Mucosa of gallbladder (tissue), 1 donor: ENCODE results near the gene LDLRAD4. TPM values are rescaled to one million over a fixed set of nuclear protein-coding genes. Genes with fewer than 3 reads are reported as not detected.
A peak's percentile ranks its signal among the peaks of the same experiment; 100 is the strongest.

ENCODE experiments used
- DNase-seq: peaks from one replicate; pipeline ENCODE4 v3.0.0-alpha.2; 2020; ENCODE audit warnings: low spot score
- total RNA-seq: library from RNA; stranded (reverse); gene quantifications from one replicate; pipeline ENCODE4 v1.2.1, GENCODE V29; 2021
- donor health status: DM: no; HTN: no; CAD: no.

The LDLRAD4 gene
- total RNA-seq, 1 donor from 2014 or later: 51.0 TPM

DNA sequence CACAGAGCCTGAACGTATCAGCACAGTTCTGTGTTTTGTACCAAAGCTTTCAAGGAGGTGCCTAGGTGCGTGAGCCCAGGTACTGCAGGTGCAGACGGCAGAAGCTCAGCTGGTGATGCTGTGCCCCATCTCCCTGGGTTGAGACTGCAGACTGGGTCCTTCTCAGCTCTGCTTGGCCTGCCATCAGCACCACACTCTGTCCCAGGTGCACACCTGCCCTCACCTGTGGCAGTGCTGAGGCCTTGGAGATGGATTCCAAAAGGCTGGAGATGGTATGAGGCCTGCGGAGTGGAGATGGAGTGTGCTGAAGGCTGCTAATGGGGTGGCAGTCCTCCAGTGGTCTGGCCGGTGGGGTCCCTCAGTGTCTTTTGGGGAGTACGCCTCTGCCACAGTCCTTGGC is 9.3 kb downstream of the LDLRAD4 start:
- no peak for DNase-seq

DNA sequence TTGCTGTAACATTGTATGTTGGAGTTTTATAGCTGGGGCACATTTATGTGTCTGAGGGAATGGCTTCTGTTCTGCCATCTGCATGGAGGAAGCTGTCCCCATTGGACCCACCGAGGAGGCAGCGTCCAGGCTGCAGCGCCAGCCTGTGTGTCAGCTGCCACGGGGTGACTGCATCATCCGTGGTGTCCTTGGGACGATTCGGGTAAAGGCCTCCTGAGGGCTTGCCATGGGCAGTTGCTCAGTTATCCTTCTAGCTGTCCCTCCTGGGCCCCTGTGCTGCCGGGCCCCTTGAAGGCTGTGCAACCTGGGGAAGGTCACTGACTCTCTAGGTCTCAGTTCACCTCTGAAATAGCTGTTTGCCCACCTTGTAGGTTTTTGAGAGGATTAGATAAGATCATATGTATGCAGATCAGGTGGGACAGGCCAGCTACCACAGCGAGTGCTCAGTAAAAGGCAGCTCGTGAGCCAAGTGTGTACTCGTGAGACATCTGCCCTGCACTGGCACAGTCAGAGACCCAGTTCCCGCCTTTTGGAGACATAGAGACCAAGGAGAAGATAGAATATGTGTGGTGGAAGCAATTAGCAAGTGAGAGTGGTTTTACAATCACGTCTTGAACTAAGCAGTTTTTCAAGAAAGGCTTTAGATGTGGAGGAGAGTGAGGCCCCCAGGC is 10.6 kb downstream of the LDLRAD4 start:
- DNase-seq: no peak

DNA sequence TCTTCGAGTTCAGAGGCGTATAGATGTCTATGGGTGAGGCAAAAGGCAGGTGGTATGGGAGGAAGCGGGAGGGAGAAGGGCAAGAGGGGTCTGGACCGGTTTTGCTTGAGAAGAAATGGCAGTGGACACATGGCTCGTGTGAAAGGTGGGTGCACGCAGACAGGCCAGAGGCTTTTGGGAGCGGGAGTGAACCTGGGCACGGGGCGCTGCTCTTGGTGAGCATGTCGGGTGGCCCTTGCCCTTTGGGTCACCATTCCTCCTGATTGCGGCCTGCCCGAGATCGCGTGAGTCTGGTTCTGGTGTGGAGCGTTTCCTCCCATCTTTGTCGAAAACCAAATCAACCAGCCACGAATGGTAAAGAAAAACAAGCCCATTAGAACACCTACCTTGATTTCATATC is 12.6 kb downstream of the LDLRAD4 start:
- no peak for DNase-seq

DNA sequence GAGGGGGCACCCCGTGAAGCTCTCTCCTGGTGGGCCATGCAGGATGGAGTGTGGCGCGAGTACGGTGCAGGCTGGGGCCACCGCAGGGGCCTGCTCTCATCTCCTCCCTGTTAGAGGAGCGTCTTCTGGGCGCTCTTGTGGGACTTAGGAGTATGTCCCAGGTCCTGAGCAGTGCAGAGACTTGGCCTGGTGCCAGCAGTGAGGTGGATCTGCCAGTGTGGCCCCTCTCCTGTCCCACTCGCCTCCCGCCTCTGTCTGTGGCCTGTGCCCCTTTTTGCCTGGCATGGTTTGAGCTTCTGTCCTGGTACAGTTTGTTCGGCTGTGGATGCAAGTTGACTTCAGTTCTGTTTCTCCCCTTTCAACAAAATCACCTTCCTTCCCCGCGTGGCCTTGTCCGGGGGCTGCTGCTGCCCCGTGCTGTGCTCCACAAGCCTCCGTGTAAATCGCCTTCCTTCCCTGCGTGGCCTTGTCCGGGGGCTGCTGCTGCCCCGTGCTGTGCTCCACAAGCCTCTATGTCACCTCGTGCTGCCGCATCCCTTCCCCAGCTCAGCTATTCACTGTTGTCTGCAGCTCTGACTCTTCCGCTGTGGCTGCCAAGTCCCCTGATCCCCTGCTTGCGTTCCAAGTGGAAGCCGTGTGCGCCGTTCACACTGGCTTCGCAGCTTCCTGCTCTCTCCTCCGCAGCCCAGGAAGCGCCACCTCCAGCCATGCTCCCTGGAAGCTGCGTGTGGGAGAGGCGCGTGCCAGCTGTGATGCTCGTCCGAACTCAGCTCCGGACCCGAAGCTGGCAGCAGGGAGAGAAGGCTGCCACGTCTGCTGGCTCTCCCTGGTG is 13.7 kb downstream of the LDLRAD4 start:
- no peak for DNase-seq

DNA sequence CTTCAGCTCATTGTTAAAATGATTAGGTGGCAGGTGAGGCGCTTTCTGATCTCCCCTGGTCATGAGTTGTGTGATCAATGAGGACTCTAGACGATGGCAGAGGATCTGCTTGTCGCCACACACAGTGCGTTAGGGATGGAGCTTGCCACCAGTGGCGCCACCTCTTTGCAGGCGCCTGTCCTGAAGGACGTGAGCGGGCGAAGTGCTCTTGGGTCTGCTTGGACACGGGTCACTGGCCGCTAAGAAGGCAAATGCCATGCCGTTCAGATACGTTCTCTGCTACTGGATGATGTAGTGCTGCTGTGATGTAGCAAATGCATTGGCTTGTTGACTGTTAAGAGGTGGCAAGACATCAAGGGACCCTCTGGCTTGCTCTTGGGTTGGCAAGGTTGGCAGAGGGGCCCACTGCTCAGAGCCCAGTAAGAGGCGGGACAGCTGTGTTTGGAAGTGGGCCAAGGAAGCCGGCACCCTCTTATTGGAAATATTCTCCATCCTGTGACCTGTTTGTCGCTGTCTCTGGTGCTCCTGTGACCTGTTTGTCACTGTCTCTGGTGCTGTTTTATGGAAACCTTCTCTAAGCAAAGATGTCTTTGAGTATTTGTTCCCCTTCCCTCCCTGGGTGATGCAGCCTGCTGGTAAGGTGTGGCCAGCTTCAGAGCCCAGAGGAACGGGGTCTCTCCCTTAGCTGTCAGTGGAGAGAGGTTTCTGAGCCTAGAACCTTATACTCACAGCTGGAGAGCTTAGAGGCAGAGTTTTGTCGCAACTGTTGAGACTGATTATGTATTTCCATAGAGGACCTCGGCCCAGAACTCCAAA is 14.6 kb downstream of the LDLRAD4 start:
- no peak for DNase-seq

DNA sequence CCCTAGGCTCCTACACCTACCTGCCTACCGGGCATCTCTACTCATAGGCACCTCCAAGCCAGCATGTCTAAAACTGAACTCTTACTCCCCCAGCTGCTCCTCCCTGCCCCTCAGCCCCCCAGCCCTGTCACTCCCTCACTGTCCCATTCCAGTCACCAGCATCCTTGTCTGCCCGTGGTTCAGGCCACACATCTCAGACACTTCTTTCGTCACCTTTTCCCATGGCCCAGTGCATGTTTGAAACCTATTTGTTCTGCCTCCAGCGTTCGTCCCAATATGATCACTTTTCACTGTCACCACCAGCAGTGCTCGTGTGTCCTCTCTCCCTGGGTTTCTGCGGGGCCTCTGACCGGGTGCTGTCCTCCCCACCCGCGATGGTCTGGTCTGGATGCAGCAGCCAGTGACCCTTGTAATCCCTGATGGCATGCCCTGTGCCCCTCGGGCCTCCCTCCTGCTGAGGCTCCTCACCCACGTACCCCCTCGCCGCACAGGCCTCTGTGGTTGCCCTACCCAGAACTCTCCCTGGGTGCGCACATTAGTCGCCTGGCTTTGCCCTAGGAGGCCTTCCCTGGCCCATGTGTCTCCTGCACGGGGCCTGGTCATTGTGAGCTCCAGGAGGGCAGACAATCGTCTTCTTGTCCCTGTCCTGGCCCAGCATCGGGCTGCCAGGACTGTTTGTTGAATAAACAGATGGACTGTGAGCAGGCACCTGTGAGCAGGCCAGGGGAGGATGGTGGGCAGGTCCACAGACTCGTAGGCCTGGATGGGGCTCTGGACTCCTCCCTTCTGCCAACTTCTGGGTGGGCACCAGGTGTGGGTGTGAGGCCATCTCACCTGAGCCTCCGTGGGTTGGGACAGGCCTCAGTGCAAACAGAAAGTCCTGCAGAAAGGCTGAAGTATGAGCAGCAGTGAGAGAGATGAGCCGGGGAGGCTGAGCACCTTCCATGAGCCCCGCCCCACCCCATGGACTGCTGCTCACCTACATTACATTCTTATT is 15.5 kb downstream of the LDLRAD4 start:
- no peak for DNase-seq

DNA sequence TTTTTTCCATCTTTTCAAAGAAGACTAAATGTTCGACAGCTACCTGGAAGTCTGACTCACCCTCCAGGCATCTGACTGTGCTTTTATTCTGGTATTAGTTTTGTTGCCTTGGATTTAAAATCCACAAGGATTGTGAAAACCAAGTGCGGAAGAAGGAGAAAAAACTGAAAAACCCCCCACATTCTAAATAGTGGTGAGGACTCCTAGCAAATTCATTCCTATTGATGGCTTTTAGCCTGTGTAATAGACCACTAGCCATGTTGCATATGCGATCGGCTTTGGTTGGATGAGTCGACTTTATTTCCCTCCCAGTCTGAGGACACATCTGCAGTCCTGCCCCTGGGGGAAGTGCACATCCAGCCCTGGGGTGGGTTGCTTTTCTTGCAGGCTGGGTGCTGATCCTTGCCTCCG is 16.9 kb downstream of the LDLRAD4 start:
- DNase-seq: no peak

DNA sequence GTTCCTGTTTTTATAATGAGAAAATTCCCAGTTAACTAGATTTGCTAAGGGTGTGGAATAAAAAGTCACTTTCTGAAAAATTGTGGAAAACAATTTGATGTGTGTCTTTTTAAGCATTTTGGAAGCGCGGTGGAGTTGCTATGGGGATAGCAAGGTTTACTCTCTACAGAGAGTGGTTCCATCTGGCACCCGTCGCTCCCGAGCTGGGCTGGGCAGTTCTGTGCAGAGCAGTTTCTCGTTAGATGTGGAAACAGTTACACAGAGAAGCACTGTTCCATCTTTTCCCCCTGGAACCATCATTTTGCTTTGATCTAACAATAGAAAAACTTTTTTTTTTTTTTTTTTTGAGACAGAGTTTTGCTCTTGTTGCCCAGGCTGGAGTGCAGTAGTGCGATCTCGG is 17.4 kb downstream of the LDLRAD4 start:
- DNase-seq: peak; percentile 41

DNA sequence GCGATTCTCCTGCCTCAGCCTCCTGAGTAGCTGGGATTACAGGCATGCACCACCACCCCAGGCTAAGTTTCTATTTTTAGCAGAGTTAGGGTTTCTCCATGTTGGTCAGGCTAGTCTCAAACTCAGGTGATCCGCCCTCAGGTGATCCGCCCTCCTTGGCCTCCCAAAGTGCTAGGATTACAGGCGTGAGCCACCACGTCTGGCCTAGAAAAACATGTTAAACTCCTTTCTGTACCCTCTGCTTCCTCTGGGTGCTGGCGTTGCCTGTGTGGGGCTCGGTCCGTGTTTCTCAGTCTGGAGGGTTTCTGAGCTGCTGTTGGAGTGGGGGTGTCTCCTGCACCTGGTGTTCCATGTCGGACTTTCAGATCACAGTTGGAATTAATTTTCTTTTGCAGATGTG is 17.9 kb downstream of the LDLRAD4 start:
- DNase-seq: no peak

DNA sequence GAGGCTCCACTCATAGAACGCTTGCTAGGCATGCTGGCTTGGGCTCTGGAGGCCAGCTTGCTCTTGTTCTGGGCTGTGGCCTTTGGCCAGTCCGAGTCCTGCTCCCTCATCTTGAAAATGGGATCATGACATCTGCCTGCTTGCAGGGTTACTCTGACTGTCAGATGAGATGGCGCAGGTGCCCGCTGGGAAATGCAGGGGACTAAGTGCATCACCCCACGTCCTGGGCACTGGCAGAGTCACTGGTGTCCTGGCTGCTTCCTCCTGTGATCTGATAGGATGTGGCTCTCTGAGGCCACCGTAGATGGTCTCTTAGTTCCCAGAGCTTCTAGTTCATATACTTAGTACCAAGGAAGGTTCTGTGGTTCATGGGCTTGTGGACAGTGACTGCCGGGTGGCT is 18.5 kb downstream of the LDLRAD4 start:
- no peak for DNase-seq

DNA sequence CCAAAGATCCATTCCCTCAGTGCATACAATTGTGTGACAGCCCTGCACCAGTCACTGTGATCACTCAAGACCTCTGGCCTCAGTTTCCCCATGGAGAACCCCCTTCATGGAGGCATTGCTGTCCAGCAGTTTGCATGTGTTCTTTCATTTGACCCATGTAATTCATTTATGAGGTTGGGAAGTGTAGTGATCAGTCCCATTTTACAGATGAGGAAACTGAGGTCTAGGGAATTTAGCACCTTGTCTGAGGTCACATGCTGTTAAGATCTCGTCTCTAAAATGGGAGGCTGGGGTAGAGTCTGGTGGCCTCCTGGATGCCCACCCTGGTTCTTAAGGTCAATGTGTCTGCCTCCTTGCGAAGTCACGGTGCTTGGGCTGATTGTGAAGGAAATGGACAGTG is 19.1 kb downstream of the LDLRAD4 start:
- no peak for DNase-seq

DNA sequence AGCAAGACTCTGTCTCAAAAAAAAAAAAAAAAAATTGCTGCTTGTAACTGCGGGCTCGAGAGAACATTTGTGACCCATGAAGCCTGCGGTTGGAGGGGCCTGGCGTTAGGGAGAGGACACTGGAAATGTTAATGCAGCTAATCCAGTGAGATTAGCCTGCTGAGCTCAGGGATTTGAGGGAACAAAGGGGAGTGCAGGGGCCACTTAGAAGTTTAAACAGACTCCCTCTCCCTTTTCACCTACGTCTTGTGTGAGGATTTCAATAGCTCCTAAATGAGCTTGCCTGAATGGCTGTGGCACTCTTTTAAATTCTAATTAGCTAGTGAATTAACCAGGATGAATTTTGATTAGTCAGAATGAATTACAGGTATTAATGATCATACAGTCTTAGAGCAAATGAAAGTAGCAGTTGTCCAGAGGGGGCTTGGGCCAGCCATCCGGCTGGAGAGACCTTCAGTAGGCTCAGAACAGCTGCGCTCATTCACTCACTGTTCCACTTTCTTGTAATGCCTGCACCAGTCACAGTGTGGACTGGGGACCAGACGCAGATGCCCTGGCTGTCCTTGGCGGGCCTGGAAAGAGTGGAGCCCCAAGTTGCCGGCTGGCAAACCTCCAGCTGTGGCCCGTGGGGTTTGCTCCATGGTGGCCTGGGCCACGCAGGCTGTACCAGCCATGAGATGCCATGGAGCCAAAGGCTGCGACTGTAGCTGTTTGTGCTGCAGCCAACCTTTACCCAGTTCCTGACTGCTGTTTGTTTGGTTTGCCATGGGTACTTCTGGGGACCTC is 20.8 kb downstream of the LDLRAD4 start:
- DNase-seq: no peak

DNA sequence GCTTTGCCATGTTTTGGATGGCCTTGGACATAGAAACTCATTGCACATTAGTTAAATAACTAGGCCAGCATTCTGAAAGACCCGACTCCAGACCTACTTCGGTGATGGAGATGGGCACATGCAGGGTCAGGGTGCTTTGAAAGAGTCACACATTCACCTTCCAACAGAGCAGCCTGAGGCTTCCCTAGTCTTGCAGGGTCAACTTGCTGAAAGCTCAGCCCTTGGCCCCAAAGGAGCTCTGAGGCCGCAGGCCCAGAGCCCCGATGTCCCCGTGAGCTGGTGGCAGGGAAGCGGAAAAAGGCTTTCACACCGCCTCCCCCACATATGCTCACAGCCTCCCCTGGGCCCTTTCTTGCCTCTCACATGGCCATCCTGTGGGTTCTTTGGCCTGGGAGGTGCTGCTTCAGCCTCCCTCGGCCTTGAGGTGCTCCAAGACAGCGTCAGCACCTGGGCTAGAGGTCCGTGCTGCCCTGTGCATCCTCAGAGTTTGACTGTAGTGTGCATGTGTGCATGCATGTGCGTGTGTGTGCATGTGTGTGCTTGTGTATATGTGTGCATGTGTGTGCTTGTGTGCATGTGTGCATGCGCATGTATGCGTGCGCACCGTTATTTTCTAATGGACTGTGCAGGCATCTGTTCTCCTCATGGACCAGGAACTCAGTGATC is 21.6 kb downstream of the LDLRAD4 start:
- DNase-seq: no peak

DNA sequence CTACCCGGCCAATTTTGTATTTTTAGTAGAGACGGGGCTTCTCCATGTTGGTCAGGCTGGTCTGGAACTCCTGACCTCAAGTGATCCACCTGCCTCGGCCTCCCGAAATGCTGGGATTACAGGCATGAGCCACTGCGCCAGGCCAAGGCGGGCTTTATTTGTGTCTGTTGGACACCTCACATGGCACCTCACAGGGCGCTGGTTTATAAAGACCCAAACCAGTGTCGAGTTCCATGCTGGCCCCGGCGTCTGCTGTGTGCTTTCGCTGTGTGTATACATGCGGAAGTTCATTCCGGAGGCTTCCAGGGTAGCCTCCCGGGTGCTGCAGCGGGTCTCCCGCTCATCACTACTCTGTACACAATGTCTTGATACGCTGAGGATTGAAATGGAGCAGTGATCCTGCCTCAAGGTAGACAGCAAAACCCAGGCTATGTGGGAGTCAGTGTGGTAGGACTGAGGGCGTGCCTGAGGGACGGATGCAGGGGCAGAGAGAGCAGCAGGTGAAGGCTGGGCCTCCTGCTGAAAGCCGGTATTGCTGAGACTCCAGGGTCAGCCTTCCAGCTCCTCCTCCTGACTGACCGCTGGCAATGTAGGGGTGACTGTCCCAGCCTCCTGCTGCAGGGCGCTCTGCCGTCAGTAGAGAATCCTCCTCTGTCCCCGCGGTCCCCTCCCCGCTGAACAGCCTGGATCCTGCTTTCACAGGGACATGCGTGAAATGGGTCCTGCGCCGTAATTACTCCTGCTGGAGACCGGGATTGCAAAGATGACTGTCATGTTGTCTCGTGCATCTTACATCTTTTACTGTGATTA is 22.7 kb downstream of the LDLRAD4 start:
- no peak for DNase-seq

DNA sequence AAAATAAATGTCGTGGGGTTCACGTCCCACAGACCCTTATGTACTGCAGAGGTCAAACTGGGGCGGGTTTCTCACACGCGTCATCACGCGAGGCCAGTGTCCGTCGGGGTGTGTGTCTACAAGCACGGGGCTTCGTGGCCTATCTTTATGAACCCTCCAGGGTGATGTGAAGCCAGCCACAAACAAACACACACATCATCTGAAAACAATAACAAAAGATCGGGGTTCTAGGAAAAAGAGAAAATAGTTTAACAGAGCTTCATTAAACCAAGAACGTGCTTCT is 23.3 kb downstream of the LDLRAD4 start:
- no peak for DNase-seq

DNA sequence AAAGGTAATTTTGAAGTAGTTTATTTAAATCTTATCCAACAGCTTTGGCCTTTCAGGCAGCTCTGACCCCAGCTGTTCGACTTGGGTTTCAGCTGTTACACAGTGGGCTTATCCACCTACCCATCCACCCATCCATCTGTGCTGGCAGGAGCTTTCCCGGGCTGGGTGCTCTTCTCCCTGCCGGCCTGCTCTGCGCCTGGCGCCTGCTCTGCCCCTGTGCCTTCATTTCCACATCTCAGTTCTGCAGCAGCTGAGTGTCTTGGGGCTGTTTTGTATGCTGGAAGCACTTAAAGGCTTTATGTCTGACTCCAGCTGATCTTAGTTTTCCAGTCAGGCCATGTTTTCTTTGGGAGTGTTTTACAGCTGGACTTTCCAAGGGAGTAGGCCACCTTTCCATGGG is 24.2 kb downstream of the LDLRAD4 start:
- no peak for DNase-seq

DNA sequence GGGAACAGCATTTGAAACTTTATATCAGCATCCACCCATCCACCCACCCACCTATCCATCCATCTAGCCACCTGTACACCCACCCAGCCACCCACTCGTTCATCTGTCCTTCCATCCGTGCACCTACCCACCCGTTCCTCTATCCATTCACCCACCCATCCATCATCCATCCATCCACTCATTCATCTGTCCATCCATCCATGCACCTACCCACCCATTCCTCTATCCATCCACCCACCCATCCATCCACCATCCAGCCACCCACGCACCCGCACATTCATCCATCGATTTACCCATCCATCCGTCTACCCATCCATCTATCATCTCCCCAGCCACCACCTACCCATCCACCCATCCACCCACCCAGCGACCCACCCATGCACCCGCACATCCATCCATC is 24.8 kb downstream of the LDLRAD4 start:
- no peak for DNase-seq

DNA sequence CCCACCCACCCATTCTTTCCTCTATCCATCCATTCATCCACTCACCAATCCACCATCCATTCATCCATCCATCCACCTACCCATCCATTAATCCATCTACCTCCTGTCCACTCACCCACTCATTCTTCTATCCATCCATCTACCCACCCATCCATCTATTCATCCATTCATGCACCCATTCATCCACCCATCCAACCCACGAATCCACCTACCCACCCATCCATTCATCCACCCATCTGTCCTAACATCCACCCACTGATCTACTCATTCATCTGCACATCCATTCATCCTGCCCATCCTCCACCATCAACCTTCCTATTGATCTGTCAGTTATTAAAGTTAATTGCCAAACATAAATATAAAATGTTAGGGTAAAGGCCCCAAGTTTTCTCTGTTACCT is 25.6 kb downstream of the LDLRAD4 start:
- DNase-seq: no peak

DNA sequence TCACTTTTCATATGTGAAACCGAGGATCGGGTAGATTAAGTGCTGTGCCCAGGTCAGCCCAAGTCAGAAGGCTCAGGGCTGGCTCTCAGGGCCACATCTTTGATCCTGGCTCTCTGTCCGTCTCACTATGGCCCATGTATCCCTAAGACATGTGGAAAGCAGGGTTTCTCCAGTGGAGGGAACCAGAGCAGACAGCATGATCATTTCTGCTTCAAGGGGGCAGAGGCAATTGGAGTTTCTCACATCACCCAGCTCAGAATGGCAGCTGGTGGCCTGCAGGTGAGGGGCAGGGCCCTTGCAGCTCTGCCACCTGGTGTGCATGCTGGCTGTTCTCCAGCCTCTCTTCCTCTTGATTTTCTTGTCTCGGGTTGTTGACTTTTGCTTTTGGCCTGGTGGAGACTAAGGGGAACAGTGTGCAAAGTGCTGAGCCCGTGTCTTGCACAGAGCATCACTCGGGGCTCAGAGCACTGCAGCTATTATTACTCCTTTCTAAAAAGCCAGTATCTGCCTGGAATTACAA is 27.0 kb downstream of the LDLRAD4 start:
- DNase-seq: no peak
